GM18907 (cell line): ENCODE results near the gene PRDM11.
"Not testable (repeated sequence)": the region's sequence is repeated elsewhere in the genome, so short reads cannot be mapped to it uniquely, and the experiment has no call there.

Source experiments
- ATAC-seq: cut with Tn5 transposase; IDR thresholded peaks from one replicate; pipeline ENCODE4 v1.9.1; 2021; ENCODE audit warnings: mild to moderate bottlenecking, moderate library complexity; ENCODE audit not compliant: unreplicated experiment

Gene PRDM11

DNA sequence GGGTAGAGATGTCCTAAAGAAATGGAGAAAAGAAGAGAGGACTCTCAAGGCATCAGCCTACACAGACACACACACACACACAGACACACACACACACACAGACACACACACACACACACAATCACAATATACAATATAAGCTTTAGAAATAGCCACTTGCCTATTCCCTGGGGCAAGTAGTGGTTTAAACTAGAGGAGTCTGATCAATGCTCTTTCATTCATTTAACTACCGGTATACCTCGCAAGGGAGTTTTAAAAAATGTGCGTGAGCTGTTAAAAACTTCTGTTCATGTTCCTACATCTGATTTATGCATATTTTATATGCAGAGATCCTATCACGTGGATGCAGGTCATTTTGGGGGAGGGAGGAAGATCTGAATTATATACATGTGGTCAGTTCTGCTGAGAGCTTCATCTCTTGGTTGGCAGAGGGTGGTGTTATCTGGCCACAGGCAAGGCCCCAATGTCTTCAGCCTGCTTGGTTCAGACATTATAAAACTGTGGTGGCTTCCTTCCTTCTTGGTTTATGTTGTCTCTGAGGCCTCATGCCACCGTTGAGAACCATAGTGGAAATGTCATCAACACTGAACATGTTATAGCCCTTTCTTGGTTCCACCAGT lies 83.1 kb downstream of the PRDM11 start:
- ATAC-seq = no peak

GRCh38 chr11:45232341-45233080 lies 86.1 kb downstream of the PRDM11 start:
- no peak for ATAC-seq

- ATAC-seq = peak; percentile 82
Measured at GRCh38 chr11:45233121-45233803, 86.8 kb downstream of the PRDM11 start.

DNA sequence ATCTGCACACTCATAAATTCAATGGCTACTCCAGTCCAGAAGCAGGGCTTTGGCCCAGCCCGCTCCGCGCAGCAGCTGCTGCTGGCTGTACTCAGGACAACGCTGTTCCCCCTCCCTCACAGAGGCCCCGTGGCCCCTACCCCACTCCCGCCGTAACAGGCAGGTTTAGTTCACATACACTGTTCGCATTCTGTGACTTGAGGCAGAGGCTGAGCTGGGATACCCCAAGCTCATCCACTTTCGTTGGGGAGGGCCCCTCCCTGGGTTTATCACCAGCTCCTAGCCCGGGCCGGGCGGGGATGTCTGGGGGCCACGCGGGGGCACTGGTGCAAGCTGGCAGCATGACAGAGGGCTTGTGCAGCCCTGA lies 87.3 kb downstream of the PRDM11 start:
- no peak for ATAC-seq

DNA sequence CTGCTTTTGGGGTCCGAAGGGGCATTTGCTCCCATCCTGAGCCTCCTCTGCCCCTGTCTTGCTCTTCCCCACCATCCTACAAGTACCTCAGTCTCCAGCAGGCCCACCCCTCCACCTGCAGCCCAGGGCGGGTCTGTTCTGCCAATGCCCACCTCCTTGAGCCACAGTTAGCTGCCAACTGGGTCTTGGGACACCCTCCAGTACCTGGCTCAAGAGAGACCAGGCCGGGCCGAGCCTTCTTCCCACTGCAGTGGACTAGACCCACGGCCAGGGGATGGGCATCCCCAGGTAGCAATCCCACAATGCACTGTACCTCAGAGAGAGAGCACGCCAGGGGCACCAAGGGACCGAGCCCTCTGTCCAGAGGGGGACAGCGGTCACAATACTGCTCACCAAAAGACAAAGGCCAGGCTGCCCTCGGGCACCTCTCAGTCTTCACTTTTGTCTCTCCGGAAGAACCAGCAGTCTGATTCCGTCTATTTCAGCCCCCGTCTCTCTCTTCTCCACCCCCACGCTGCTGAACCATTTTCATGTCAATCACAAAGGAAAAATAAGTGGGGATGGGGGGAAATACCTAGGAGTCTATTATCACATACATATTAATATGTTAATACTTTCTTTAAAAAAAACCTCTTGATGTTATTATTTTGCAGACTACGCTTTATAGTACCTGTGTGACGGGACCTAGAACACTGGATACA lies 88.0 kb downstream of the PRDM11 start:
- ATAC-seq = no peak

DNA sequence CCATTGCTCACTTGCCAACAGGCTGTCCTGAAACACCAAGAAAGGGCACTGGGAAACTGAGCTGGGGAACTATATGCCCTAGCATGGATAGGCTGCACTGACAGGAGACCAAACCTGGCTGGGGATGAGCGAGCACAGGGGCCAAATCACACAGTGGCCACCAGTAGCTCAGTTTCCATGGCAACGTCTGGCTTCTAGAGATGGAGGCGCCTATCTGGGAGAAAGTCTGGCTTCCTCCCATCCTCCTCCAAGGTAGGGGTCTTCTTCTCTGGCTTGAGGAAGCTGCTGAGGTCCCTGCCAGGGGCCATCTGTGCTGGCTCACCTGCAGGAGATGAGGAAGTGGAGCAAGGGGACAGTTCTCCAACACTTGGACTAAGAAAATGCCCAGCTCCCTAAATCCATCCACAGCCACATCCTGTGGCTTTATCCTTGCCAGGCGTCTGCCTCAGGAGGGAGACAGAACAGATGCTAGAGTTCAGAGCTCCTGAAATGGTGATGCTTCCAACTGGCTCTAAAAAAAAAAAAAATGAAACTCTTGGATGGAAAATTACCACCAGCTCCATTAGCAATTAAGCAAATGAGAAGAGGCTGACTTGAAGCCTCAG lies 91.4 kb downstream of the PRDM11 start:
- ATAC-seq = no peak

- ATAC-seq = no peak
Measured at GRCh38 chr11:45238724-45239123, 92.3 kb downstream of the PRDM11 start.

DNA sequence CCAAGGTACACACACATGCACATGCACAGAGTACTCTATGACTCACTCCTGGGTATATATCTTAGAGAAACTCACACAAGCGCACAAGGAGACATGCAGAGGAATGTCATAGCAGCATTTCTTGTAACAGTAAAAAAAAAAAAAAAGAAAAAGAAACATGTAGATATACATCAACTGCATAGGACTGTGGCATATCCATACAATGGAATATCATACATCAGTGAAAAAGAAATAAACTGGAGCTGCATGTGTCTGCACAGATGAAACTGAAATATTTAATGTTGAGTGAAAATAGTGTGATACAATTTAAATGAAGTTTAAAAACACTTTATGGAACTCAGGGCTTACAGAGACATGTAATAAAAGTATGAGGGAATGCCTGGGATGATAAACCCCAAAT lies 93.3 kb downstream of the PRDM11 start:
- ATAC-seq = no peak

DNA sequence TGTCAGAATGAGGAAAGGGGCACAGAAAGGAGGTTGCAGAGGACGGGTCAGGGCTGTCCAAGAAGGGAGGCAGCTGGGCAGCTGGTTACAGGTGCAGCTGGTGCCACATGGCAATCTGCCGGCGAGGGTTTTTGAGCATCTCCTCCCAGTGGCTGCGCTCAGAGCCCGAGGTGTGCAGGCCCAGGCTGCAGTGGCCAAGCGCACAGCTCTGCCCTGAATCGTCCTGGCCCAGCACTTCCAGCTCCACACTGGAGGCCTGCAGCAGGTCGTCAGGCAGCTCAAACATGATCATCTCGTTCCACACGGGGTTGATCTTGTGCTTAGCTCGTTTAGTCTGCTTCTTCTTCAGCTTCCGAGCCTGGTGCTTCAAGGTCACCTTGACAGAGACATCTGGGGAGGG lies 97.5 kb downstream of the PRDM11 start:
- ATAC-seq = no peak

DNA sequence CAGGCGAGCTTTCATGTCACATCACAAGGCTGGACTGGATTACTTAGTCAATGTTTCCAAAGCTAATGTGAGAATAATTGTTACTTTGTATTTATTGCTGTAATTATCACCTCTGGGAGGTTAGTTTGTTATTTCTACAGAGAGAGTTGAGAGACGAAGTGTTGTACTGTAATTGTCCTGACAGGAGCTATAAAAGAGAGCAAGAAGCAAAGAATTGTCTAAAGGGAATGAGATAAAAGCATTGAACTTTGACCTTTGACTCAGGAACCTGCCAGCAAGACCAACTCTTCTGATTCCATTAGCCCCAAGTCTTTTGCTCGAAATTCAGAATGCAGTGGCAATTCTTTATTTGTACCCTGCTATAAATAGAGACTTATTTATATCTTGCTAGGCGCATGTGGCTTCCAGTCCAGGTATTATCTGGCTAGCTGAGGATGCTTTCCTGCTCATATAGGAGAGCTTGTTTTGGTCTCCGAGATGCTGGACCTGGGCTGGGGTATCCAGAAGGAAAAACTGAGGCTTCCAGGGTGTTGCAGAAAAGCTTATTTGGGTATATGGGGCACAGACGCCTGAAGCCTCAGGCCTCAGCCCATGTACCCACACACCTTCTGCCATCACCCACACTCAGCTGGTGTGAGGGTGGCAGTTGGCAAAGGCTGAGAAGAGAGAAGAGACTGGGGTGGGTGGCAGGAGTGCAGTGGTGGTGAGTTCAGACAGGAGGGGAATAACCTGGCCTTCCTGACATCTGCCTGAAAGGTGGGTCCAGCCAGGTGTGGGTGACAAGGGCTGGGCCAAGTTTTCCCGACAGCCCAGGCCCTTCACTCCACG lies 99.0 kb downstream of the PRDM11 start:
- no peak for ATAC-seq

DNA sequence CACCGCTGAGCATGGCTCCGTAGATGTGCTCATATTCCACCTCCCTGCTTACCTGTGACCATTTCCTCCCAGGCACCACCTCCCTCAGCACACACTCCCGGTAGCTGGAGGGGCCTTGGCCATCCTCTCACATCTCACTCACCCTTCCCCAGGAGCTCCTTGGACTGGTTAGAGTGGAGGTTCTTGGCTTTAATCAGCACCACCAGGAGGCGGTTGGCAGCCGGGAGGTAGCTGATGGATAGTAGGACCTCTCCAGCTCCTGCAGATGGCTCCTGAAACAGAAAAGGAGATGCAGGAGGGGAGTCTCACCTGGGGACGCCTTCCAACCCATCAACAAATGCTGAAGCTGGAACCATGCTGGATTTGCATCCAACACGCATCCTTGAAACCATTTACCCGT lies 99.8 kb downstream of the PRDM11 start:
- no peak for ATAC-seq

DNA sequence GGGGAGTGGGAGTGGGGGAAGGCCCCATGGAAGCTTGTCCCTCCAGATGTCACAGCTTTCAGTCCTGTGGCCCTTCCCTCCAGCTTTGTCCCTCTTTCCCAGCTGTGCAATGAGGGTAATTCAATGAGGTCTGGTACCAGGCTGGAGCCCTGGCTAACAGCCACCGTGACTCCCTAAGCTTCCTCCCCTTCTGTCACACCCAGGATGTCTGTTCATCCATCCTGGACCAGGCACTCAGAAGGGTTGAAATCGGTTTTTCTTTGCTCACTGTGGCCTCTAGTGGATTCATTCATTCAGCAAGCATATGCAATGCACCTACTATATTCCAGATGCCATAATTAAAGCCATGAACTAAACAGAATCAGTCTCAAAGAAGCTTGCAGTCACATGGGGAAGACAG lies 101.0 kb downstream of the PRDM11 start:
- no peak for ATAC-seq

DNA sequence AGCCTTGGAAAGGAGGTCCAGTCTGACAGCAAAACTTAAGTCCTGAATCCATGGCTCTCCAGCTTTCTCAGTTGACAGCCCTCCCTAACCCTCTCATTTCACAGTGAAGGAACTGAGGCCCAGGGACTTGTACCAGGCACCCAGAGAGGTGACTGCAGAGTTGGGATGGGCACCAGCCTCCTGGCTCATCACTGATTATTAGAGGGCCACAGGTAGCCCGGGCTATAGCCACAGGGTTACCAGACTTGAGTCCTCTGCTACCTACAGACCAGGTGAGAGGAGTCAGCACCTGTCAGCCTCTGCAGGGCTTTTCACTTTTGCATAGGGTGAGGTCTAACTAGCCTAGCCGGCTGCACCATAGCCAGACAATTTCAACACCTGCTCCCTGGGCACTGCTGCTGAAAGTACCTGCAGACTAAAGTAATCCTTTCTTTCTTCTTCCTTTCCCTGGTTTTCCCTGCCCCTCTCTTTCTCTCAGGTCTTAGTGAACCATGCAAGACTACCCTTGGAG lies 102.1 kb downstream of the PRDM11 start:
- no peak for ATAC-seq

DNA sequence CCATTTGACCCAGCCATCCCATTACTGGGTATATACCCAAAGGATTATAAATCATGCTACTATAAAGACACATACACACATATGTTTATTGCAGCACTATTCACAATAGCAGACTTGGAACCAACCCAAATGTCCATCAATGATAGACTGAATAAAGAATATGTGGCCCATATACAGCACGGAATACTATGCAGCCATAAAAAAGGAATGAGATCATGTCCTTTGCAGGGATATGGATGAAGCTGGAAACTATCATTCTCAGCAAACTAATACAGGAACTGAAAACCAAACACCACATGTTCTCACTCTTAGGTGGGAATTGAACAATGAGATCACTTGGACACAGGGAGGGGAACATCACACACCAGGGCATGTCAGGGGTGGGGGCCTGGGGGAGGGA lies 102.9 kb downstream of the PRDM11 start:
- ATAC-seq = not testable (repeated sequence)

DNA sequence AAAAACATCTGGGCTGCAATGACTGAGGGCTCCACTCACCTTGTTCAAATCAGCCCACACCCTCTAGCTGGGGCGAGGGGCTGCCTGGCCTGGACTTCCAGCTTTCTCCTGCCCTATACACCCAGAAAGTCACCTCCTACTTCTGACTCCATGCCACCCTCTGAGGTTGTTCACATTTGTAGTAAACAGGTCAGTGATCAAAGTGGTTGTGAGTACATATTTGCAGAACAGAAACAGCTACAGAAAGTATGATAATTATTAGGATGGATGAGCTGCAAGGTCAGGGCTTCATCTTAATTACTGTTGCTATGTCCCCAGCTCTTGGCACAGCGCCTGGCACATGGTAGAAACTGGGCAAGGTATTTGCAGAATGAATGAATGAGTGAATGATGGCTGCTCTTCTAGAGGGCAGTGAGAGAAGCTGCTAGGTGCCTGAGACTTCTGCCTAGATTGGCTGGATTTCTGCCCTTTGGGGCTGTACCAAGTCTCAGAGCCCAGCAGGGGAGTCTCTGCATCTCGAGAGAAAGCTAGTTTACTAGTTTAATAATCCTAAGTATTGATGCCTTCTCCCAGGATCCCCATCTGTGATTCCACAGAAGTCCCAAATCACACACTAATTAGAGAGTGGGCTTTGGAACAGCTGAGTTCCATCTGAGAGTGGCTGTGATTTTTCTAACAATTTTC lies 103.7 kb downstream of the PRDM11 start:
- ATAC-seq = no peak

DNA sequence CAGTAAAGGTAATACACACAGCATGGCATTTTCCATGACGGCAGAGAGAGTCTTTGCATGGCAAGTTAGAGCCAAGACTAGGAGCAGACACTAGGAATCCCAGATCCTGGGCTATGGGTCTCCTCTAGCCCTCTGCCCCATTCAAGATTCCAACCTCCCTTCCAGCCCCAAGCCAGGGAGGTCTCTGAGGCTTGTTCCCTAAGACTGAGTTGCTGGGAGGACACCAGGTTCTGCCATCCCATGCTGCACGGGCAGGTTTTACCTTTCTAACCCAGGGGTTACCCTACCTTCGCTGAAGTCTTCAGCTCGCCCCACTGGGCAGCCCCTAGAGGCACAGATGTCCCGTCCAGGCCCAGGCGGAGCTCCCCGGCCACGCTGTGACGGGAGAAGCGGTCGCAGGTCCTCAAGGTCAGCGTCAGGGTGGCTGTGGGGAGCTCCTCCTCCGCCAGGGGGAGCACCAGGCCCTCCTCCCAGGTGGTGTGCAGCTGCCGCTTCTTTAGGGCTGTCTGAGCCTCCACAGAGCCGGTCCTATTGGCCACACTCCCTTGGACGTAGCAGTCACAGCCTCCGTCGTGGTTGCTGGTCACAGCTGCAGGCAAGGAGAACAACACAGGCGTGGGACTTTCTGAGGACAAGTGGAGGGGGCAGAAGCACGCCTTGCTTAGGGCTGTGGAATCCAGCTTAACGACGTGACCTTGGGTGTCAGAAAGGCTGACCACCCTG lies 105.9 kb downstream of the PRDM11 start:
- no peak for ATAC-seq

- ATAC-seq = no peak
Measured at GRCh38 chr11:45252877-45253276, 106.4 kb downstream of the PRDM11 start.

DNA sequence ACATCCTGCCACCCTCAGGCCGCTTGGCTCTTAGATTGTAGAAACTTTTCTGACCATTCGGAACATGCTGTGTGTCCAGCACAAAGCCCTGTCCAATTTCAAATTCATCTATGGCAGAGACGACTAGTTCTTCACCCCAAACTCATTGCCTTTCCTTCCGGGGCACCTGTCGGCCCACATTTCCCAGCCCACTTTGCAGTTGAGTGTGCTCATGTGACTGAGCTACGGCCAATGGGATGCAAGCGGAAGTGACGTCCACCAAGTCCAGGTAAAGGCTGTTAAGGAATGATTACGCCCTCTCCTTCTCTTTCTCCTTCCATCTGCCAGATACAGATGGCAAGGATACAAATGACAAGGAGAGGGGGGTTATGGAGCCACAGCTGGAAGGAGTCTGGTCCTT lies 107.2 kb downstream of the PRDM11 start:
- ATAC-seq = no peak

- no peak for ATAC-seq
Measured at GRCh38 chr11:45254070-45254469, 107.6 kb downstream of the PRDM11 start.
